HG03442 (cell line): ENCODE data around the gene TRPV5.
"Not testable (repeated sequence)": the region's sequence is repeated elsewhere in the genome, so short reads cannot be mapped to it uniquely, and the experiment has no call there.

Experiments
- ATAC-seq: cut with Tn5 transposase; IDR thresholded peaks from one replicate; pipeline ENCODE4 v1.9.1; 2021; ENCODE audit warnings: mild to moderate bottlenecking, moderate library complexity; ENCODE audit not compliant: unreplicated experiment

TRPV5 gene

GRCh38 chr7:142933624-142934023, at the start of gene TRPV5:
Gene TRPV5 (minus strand): TSS chr7:142933746. CDS start chr7:142933459, 287 bp downstream.
- no peak for ATAC-seq

DNA sequence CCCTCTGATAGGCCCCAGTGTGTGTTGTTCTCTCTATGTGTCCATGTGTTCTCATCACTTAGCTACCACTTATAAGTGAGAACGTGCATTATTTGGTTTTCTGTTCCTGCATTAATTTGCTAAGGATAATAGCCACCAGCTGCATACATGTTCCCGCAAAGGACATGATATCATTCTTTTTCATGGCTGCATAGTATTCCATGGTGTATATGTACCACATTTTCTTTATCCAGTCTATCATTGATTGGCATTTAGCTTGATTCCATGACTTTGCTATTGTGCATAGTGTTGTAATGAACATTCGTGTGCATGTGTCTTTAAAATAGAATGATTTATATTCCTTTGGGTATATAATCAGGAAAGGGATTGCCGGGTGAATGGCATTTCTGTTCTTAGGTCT, 44.9 kb upstream of the TRPV5 start:
- ATAC-seq, result not testable (repeated sequence)

GRCh38 chr7:142974626-142975025, 41.1 kb upstream of the TRPV5 start:
- ATAC-seq, result no peak

DNA sequence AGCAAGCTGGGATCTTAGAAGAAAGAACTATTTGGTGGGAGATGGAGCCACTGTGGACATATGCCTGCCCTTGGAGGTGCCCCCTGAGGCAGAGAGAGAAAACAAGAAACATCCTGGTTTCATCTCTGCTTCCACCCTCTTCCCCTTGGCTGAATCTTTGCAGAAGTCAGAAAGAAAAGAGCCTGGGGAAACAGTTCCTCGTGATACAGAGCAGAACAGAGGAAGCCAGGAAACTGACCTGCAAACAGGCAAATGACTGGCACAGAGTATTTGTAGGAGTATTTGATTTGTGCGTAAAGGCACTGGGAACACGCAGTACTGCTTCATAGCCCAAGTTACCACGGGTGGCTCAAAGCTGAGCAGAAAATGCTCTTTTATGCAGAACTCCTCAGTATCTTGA, 35.6 kb upstream of the TRPV5 start:
- no peak for ATAC-seq

GRCh38 chr7:142968229-142968628, 34.7 kb upstream of the TRPV5 start:
- no peak for ATAC-seq

DNA sequence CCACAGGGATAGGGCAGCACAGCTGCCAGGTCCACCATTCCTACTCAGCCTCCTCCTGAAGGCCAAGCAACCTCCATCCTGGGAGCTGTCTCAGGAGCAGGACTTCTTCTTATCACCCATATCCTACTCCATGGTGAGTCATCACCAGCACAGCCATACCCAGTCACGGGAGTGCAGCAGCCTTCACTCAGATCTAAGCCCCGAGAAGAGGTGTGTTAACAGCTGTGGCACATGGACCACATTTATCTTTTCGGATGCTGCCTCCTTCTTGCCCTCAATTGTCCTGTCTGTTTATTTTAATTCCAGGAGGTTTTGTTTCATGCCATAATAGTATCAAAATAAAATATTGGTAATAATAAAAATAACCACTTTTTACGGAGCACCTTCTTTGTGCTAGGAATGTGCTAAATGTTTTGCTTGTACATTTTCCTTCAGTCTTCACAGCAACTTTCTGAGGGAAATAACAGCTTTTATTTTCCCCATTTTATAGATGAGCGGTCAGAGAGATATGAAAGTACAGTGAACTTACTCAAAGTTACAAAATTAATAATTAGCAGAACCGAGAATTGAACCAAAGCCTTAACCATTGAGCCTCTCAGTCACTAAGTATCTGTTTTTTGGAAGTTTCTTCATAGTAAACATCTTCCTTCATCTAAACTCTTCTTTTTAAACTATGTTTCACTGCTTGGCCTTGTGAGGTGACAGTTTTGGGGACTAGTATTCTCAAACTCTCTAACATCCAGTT, 31.1 kb upstream of the TRPV5 start:
- no peak for ATAC-seq

- no peak for ATAC-seq
Observed at GRCh38 chr7:142963993-142964392, 30.4 kb upstream of the TRPV5 start.

GRCh38 chr7:142962991-142963390, 29.4 kb upstream of the TRPV5 start:
- ATAC-seq, result no peak

GRCh38 chr7:142961973-142962926, 28.7 kb upstream of the TRPV5 start, which contains the start of gene KEL:
Gene KEL (minus strand): TSS chr7:142962363. CDS start chr7:142962206, 157 bp downstream.
- ATAC-seq, result no peak

DNA sequence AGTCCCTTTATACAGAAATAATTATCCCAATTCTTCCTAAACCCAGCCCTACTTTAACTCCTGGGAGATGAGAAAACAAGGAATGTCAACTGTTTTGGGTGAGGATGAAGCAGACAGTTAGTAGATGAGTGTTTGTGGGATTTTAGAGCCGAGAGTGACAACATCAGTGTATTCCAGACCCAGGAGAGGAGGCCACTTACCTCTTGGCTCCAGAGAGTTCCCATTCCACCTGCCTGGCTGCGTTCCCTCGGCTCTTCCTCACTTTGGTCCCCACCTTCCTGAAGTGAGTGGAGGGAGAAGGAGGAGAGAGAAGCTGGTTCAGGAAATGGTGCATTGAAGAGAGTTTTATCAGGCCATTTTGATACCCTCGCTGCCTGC, 28.0 kb upstream of the TRPV5 start:
- no peak for ATAC-seq

DNA sequence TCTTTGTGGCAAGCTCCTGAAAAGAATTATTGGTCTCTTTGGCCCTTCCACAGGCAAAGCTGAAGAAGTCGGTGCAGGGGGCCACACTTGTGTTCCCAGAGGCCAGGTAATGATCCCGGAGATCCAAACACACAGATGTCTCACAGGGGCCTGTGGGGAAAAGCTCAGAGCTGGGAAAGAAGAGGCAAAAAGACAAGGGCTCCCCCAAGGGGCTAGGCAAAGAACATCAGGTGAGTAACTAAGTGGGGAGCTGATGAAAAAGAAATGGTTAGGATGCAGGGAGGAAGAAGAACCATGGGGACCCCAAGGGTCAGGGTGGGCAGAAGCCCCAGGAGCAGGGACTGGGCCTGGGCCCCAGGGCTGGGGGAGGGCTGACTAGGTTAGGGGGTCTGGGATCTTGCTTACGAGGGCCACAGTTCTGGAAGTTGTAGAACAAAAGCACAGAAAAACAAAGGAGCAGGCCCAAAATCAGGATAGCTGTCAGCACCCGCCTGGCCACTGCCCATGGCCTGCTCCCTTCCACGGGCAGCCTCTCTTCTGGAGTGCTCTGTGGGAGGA, 27.5 kb upstream of the TRPV5 start:
- no peak for ATAC-seq

GRCh38 chr7:142959202-142959601, 25.7 kb upstream of the TRPV5 start:
- no peak for ATAC-seq

GRCh38 chr7:142957723-142958122, 24.2 kb upstream of the TRPV5 start:
- ATAC-seq, result no peak

- no peak for ATAC-seq
Observed at GRCh38 chr7:142956951-142957623, 23.5 kb upstream of the TRPV5 start.

DNA sequence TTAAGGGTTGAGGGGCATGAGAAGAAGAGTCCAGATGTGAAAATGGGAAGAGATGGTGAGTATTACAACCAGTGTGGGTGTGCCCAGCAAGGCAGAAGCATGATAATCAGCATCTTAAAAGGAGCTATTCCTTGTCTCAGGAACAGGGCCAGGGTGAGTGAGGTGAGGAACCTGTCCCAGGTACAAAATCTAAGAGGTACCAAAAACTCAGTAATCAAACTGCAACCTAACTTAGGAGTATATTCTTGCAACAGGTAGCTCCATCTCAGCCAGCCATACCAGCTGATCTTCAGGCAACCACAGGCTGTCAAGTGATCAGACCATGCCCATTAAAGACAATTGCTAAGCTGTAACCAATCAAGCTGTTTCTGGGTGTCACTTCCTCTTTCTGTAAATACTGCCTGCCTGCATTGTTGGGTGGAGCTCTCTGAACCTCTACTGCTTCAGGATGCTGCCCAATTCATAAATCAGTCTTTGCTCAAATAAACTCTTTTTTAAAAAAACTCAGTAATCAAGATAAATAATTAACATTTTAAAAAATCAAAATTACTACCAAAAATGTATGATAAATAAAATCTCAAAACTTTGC, 21.2 kb upstream of the TRPV5 start:
- ATAC-seq, result no peak

GRCh38 chr7:142950235-142950634, 16.7 kb upstream of the TRPV5 start:
- no peak for ATAC-seq

DNA sequence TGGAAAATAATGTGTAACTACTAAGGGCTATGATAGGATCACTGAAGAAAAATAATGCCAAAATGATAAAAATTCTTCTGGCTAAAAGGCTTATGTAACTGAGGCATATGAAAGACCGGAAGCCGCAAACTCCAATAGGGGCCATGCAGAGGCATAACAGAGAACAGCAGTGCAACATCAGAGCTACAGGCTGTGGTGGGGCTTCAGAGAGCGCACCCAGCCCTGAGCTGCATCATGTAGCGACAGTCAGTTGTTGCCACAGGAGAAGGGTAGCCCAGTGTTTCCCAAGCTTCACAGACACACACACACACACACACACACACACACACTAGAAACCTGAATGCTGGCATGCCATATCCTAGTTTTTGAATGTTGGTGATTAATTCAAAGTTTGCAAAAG, 15.1 kb upstream of the TRPV5 start:
- no peak for ATAC-seq

GRCh38 chr7:142945001-142945400, 11.5 kb upstream of the TRPV5 start:
- no peak for ATAC-seq

DNA sequence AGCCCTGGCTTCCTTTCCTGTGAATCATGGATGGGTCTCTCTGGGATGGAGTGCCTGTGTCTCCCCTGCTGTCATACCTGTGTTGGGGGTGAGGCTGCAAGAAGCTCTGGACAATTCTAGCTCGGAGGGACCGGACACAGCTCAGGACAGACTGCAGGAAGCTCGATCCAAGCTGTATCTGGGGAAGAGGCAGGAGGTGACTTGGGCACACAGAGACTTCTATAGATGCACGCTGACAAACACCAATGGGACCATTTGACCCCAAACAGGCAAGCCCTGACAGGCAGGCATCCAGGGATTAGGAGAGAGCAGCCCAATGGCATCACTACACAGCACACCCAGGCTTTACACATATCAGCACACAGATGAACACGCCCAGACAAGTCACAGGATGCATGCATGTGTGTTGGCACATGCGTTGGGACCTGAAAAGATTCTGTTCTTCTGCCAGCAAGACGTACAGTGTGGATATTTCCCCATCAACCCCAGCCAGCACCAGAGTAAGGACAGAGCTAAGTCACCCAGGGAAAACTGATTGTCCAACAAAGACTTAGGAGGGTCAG, 10.2 kb upstream of the TRPV5 start:
- ATAC-seq, result no peak

DNA sequence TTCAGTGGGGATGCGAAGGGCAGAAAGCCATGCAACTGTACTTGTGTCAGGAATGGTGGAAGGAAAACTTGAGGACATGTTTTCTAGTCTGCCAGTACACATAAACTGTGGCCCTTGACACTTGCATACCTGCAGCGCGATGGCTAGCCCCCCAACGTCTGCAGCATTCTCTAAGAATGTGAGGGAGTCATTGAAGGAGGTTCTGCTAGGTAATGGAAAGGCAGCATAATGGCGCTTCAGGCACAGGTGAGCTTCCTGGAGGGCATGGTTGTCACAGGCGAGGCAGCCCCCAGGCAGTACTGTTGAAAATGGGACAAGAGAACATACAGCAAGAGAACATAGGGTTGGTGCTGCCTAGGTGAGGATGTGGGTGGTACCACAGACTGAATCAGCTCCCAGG, 9.2 kb upstream of the TRPV5 start:
- ATAC-seq, result no peak
